ENCODE data around the gene TMEM247.
A peak's percentile ranks its signal among the peaks of the same experiment; 100 is the strongest.
"Not testable (repeated sequence)": the region's sequence is repeated elsewhere in the genome, so short reads cannot be mapped to it uniquely, and the experiment has no call there.

The TMEM247 gene

GRCh38 chr2:46458763-46459500 is 20.4 kb upstream of the TMEM247 start:
- DNase-seq (ENCODE audit: low spot score) = no peak

GRCh38 chr2:46459694-46460093 is 19.7 kb upstream of the TMEM247 start:
- no peak for DNase-seq (ENCODE audit: low spot score)

- DNase-seq (ENCODE audit: low spot score) = peak; percentile 50
These were observed 19.0 kb upstream of the TMEM247 start for GRCh38 chr2:46460241-46460921.

GRCh38 chr2:46461011-46461674 is 18.2 kb upstream of the TMEM247 start:
- peak; percentile 76 for DNase-seq (ENCODE audit: low spot score)

- DNase-seq (ENCODE audit: low spot score) = no peak
These were observed 17.6 kb upstream of the TMEM247 start for GRCh38 chr2:46461709-46462171.

- no peak for DNase-seq (ENCODE audit: low spot score)
These were observed 16.4 kb upstream of the TMEM247 start for GRCh38 chr2:46462936-46463335.

- no peak for DNase-seq (ENCODE audit: low spot score)
These were observed 10.2 kb upstream of the TMEM247 start for GRCh38 chr2:46469116-46469515.

- no peak for DNase-seq (ENCODE audit: low spot score)
These were observed 9.7 kb upstream of the TMEM247 start for GRCh38 chr2:46469700-46470099.

- DNase-seq (ENCODE audit: low spot score) = no peak
These were observed 9.2 kb upstream of the TMEM247 start for GRCh38 chr2:46470114-46470628.

- DNase-seq (ENCODE audit: low spot score) = no peak
These were observed 8.3 kb upstream of the TMEM247 start for GRCh38 chr2:46471019-46471583.

GRCh38 chr2:46471697-46472096 is 7.7 kb upstream of the TMEM247 start:
- no peak for DNase-seq (ENCODE audit: low spot score)

- not testable (repeated sequence) for DNase-seq (ENCODE audit: low spot score)
These were observed 7.2 kb upstream of the TMEM247 start for GRCh38 chr2:46472165-46472564.

GRCh38 chr2:46477462-46477861 is 1.9 kb upstream of the TMEM247 start:
- not testable (repeated sequence) for DNase-seq (ENCODE audit: low spot score)

GRCh38 chr2:46477925-46478324 is 1.4 kb upstream of the TMEM247 start:
- no peak for DNase-seq (ENCODE audit: low spot score)

- no peak for DNase-seq (ENCODE audit: low spot score)
These were observed 1.2 kb downstream of the TMEM247 start for GRCh38 chr2:46480562-46480961.

GRCh38 chr2:46481198-46482193 is 2.1 kb downstream of the TMEM247 start:
- no peak for DNase-seq (ENCODE audit: low spot score)

- DNase-seq (ENCODE audit: low spot score) = no peak
These were observed 3.1 kb downstream of the TMEM247 start for GRCh38 chr2:46482490-46482889.

- DNase-seq (ENCODE audit: low spot score) = peak; percentile 69
These were observed 5.6 kb downstream of the TMEM247 start for GRCh38 chr2:46485002-46485401.

- no peak for DNase-seq (ENCODE audit: low spot score)
These were observed 7.1 kb downstream of the TMEM247 start for GRCh38 chr2:46486436-46486835.

- DNase-seq (ENCODE audit: low spot score) = no peak
These were observed 8.4 kb downstream of the TMEM247 start for GRCh38 chr2:46487667-46488335.

- DNase-seq (ENCODE audit: low spot score) = no peak
These were observed 9.0 kb downstream of the TMEM247 start for GRCh38 chr2:46488389-46488788.

Measured in cerebellar cortex (tissue), 1 donor.